Aorta (tissue), 5 donors: Measurements from ENCODE around the gene SMAD6. TPM values are rescaled to one million over a fixed set of nuclear protein-coding genes. Genes with fewer than 3 reads are reported as not detected.
"Not testable (repeated sequence)": the region's sequence is repeated elsewhere in the genome, so short reads cannot be mapped to it uniquely, and the experiment has no call there.

Experiments
- ATAC-seq: fragments of 200-7000 bp; cut with Tn5 transposase; one replicate; pipeline ENCODE4 v1.9.1; 2022; ENCODE audit warnings: moderate library complexity; ENCODE audit not compliant: low FRiP score
- DNase-seq, 2 donors: peaks; one replicate each; pipeline ENCODE4 v3.0.0-alpha.2; 2020
- H3K27ac ChIP-seq, 2 donors: one replicate each; pipeline ENCODE4 v1.5.1; 2013; ENCODE audit warnings: low read length in 2 of 2, mild to moderate bottlenecking in 2 of 2, moderate library complexity in 2 of 2, control low read depth in 1 of 2, inconsistent platforms in 1 of 2, low read depth in 1 of 2
- H3K27me3 ChIP-seq, 2 donors: one replicate each; pipeline ENCODE4 v1.6.1; 2013; ENCODE audit warnings: control low read depth in 1 of 2, low read length in 1 of 2, mild to moderate bottlenecking in 1 of 2, moderate library complexity in 1 of 2; ENCODE audit not compliant: insufficient read depth in 2 of 2, control insufficient read depth in 1 of 2
- H3K36me3 ChIP-seq, 2 donors: one replicate each; pipeline ENCODE4 v1.6.1; 2013; ENCODE audit warnings: control low read depth in 1 of 2, low read length in 1 of 2, mild to moderate bottlenecking in 1 of 2; ENCODE audit not compliant: insufficient read depth in 2 of 2, control insufficient read depth in 1 of 2
- H3K4me1 ChIP-seq, 2 donors: one replicate each; pipeline ENCODE4 v1.6.1; 2013; ENCODE audit warnings: low read length in 2 of 2, control low read depth in 1 of 2, mild to moderate bottlenecking in 1 of 2, moderate library complexity in 1 of 2; ENCODE audit not compliant: insufficient read depth in 2 of 2, control insufficient read depth in 1 of 2
- H3K4me3 ChIP-seq, 2 donors: one replicate each; pipeline ENCODE4 v1.5.1; 2013; ENCODE audit warnings: low read length in 2 of 2, control low read depth in 1 of 2, mild to moderate bottlenecking in 1 of 2
- H3K9me3 ChIP-seq: one replicate; pipeline ENCODE4 v1.6.1; 2013; ENCODE audit warnings: mild to moderate bottlenecking, low read length; ENCODE audit not compliant: control insufficient read depth
- WGBS, 2 donors: extraction: QIAGEN DNeasy Blood & Tissue Kit; methylation state at CpG; one replicate each; pipeline ENCODE4 v1.1.7; 2013; 5-methylcytosine and 5-hydroxymethylcytosine counted together
- intact Hi-C, 2 donors: fragments of 100-400 bp; cut with DNase I; formaldehyde crosslinking; loops; one replicate each; pipeline versions ENCODE4 v1.14.2 to v1.15.0; 2022
- polyA plus RNA-seq, 2 donors: library from polyadenylated mRNA; stranded (reverse); fragments of 200-250 nt; gene quantifications; one replicate each; pipeline ENCODE4 v1.2.3, GENCODE V29; 2013
- total RNA-seq, 2 donors: library from RNA; stranded (reverse); fragmentation: NEBNext Ultra II Directional; extraction: Animal tissue kit (Norgen Biotek cat#: 25700); gene quantifications; one replicate each; pipeline ENCODE4 v1.2.1, GENCODE V29; 2021
- donor health status: healthy with polysubstance abuse.
- donor health status: Bipolar disorder and iron deficiency.
- donor health status: DM: no; HTN: no; CAD: no.
- donor health status: DM: no; HTN: no; CAD: no.
- donor health status: DM: yes; HTN: yes; CAD: no.

Gene SMAD6
- total and polyA plus RNA-seq, 4 donors = 7.1 to 92.0 (median 24.5) TPM

GRCh38 chr15:66827039-66827697 lies 125.1 kb downstream of the SMAD6 start:
- DNase-seq = peak in 1 of 2 donors; percentile 53
- 73 to 81% methylated on average over 8 of the region's 8 CpGs for WGBS, 2 donors

GRCh38 chr15:66827698-66828055 lies 125.6 kb downstream of the SMAD6 start:
- Histone ChIP-seq H3K36me3 (no peaks in the 10 kb centered on the region), H3K27me3 (no peaks in the 10 kb centered on the region), H3K4me1 (no peaks in the 10 kb centered on the region), H3K9me3 (no peaks in the 10 kb centered on the region), H3K27ac (no peak overlapping the region), H3K4me3 (no peak overlapping the region)
- 95 to 97% methylated on average over 6 of the region's 6 CpGs for WGBS, 2 donors
- ATAC-seq = no peak
- intact Hi-C loops = no loop called here
- peak in 1 of 2 donors; percentile 46 for DNase-seq

More at GRCh38 chr15:66827039-66827697, 125.1 kb downstream of the SMAD6 start:
- H3K9me3 ChIP-seq = no peaks in the 10 kb centered on the region
- H3K27ac ChIP-seq = no peak overlapping the region
- H3K4me3 ChIP-seq = no peak overlapping the region
- no peaks in the 10 kb centered on the region for H3K36me3 ChIP-seq
- no peaks in the 10 kb centered on the region for H3K27me3 ChIP-seq
- intact Hi-C loops = no loop called here
- no peak for ATAC-seq
- H3K4me1 ChIP-seq = no peaks in the 10 kb centered on the region

- H3K4me3 ChIP-seq, ATAC-seq, intact Hi-C loops: not testable (repeated sequence)
Measured at GRCh38 chr15:66828817-66829541, 126.9 kb downstream of the SMAD6 start.

DNA sequence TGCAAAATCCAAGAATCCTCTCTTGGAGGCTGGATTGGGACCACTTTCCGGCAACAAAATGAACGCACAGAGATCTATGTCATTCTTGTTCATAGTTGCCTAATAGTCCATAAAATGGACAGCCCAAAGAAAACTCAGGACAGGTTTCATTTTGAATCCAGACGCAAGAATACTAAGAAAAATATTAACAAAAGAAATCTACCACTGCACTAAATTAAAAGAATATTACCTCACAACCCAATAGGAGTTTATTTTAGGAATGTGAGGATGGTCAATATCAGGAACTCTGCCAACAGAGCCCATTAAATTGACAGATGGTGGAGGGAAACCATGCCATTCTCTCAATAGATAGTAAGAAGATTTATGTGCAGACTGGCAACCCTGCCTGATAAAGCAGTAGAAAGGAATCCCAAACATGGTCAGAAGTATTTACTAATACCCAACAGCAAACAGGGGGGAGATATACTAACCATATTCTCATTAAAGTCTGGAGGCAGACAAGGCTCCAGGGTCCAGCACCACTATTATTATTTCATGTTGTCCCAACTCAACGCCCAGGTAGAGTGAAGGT lies 127.6 kb downstream of the SMAD6 start:
- 98% methylated on average over 4 of the region's 4 CpGs for WGBS, 2 donors
- H3K36me3 ChIP-seq = no peaks in the 10 kb centered on the region
- H3K4me3 ChIP-seq = no peak overlapping the region
- H3K4me1 ChIP-seq = no peaks in the 10 kb centered on the region
- H3K27ac ChIP-seq = no peak overlapping the region
- no peak for ATAC-seq
- no peaks in the 10 kb centered on the region for H3K27me3 ChIP-seq
- no peaks in the 10 kb centered on the region for H3K9me3 ChIP-seq
- intact Hi-C loops = no loop called here
- DNase-seq = no peak

More at GRCh38 chr15:66828817-66829541, 126.9 kb downstream of the SMAD6 start:
- not testable (repeated sequence) for H3K4me1 ChIP-seq, H3K36me3 ChIP-seq, H3K27me3 ChIP-seq, H3K27ac ChIP-seq, DNase-seq, H3K9me3 ChIP-seq
- 89 to 96% methylated on average over 11 of the region's 11 CpGs for WGBS, 2 donors

DNA sequence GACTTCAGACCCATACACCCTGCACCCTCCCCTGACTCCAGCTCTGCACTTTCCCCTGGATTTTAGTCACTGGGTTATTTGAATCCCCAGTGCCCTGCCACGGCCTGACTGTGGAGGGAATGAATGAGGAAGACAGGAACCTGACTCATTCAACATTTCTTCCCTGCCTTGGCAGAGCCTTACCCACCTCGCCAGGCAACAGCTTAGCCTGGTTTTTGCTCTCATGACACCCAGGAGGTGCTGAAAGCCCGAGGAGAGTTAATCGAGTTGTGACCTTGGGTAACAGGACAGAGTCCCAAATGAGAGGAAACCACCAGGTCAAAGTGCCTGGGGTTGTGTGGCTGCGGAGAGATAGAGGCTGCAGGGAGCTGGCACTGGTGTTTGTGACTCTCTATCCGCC lies 128.3 kb downstream of the SMAD6 start:
- intact Hi-C loops = no loop called here
- Histone ChIP-seq H3K27me3 (no peaks in the 10 kb centered on the region), H3K4me1 (no peaks in the 10 kb centered on the region), H3K4me3 (no peak overlapping the region), H3K27ac (no peak overlapping the region), H3K36me3 (no peaks in the 10 kb centered on the region), H3K9me3 (no peaks in the 10 kb centered on the region)
- DNase-seq = peak in 1 of 2 donors; percentile 73
- WGBS, 2 donors = 48 to 57% methylated on average over 6 of the region's 6 CpGs
- no peak for ATAC-seq

GRCh38 chr15:66830823-66831222 lies 128.8 kb downstream of the SMAD6 start:
- WGBS, 2 donors = 77 to 92% methylated on average over 3 of the region's 3 CpGs
- Histone ChIP-seq H3K9me3 (no peaks in the 10 kb centered on the region), H3K4me3 (no peak overlapping the region), H3K4me1 (no peaks in the 10 kb centered on the region), H3K27me3 (no peaks in the 10 kb centered on the region), H3K36me3 (no peaks in the 10 kb centered on the region), H3K27ac (no peak overlapping the region)
- ATAC-seq = no peak
- DNase-seq = no peak
- intact Hi-C loops = no loop called here

GRCh38 chr15:66831289-66831688 lies 129.3 kb downstream of the SMAD6 start:
- intact Hi-C loops = no loop called here
- no peaks in the 10 kb centered on the region for H3K4me1 ChIP-seq
- H3K36me3 ChIP-seq = no peaks in the 10 kb centered on the region
- ATAC-seq (no peak), DNase-seq (no peak)
- H3K9me3 ChIP-seq = no peaks in the 10 kb centered on the region
- WGBS, 2 donors = 94 to 96% methylated on average over 4 of the region's 4 CpGs
- H3K27me3 ChIP-seq = no peaks in the 10 kb centered on the region
- no peak overlapping the region for H3K27ac ChIP-seq
- H3K4me3 ChIP-seq = no peak overlapping the region

DNA sequence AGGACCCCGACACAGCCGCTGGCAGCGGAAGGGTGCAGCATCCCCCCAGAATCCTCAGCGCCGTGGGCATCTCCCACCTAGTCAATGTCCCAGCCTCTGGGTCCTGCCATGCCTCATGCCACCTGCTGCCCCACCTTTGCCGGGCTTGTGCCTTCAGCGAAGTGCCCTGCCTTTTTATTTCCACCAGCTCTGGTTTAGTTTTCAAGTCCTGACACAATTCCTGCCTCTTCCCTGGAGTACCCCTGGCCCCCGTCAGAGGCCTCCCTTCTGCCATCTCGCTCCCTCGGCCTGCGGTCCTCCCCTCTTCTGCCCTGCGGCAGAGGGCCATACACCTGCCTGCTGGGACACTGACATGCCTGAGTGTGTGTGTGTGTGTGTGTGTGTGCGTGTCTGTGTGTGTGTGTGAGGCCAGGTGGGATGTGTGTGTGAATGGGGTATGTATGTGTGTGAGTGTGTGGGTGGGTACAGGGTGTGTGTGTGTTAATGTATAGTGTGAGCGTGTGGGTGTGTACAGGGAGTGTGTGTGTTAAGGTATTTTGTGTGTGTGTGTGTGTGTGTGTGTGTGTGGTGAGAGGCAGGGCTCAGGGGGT lies 129.9 kb downstream of the SMAD6 start:
- 83 to 97% methylated on average over 14 of the region's 14 CpGs for WGBS, 2 donors
- peak in 1 of 2 donors; percentile 63 for DNase-seq
- intact Hi-C loops = no loop called here

More for the DNA sequence above, 129.9 kb downstream of the SMAD6 start:
- no peak for ATAC-seq
- no peak overlapping the region for H3K4me3 ChIP-seq
- H3K27ac ChIP-seq = no peak overlapping the region
- no peaks in the 10 kb centered on the region for H3K4me1 ChIP-seq
- no peaks in the 10 kb centered on the region for H3K36me3 ChIP-seq
- no peaks in the 10 kb centered on the region for H3K27me3 ChIP-seq
- H3K9me3 ChIP-seq = no peaks in the 10 kb centered on the region
